Stimulated activated CD8-positive, alpha-beta memory T cell treated with anti-CD3 and anti-CD28 coated beads, Interleukin-15, amount 100 ng/mL, for 24 hours (primary cell): ENCODE data around the gene TEDC1.

Experiments used
- DNase-seq: peaks from one replicate; pipeline ENCODE4 v3.0.0-alpha.2; 2020; ENCODE audit warnings: low read depth

TEDC1 gene

DNA sequence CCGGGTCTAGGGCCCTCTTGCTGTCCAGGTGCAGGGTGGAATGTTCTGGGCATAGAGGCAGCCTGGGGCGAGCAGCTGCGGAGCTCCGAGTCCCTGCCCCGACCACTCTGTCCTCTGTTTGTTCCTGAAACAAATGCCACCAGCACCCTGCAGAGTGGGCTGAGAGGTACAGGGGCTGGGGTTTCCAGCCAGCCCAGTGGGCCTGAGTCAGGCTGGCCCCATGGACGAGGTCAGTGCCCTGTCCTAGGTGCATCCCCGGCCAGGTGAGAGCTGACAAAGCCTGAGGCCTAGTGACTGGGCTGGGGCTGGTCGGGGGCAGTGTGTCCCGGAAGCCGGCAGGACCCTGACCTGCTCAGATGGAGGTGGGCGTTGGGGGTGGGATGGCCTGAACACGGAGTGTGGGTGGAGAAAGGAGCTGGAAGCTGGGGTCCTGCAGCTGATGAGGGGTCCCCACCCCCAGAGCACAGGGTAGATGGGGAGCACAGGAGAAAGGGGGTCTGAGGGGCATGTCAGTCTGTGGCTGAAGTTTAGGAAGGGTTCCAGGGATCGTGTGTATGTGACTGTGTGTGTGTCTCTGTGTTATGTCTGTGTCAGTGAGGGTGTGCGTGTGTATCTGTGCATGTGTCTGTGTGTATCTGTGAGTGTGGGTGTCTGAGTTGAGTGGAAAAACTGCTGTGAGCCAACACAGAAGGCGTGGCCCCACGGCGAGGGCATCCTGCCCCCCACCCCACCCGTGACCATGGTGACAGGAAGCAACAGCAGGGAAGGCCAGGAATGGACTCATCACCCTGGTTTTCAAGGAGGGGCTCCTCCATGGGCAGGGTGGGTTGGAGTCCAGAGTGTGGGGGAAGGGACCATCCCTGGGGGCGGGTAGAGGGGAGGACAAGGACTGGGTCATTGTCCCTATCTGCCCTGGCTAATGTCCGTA lies 6.7 kb upstream of the TEDC1 start:
- no peak for DNase-seq

DNA sequence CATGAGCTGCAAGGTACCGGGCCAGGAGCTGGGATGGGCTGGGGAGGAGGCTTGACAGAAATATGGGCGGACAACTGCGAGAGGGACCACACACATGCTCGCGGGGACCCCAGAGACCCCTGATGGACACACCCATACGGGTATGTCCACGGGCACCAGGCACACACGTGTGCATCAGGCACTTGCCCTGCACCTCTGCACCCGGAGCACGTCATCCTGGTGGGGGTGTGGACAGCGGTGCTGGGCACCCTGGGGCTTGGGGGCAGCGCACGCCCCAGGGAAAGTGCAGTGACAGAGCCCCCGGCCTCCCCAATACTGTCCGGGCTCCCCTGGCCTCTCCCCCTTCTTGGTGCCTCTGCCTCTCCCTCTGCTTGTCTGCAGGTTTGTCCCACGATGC lies 6.1 kb upstream of the TEDC1 start:
- no peak for DNase-seq

DNA sequence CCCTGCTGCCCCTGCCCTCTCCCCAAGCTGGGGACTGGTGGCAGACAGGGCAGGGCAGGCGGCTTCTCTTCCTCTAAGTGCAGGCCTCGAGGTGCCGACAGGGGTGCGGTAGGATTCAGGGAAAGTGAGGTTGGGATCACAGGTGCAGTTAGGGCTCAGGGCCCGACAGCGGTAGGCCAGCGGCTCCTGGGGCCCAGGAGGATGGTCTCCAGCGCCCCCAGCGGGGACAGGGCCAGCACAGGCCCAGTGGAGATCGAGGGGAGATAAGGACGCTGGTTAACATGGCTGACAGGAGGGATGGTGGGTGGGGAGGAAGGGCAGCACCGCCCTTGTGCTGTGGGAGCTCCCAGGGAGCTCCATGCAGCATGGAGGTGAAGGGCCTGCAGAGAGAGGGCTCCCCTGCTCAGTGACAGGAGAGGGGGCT lies 5.3 kb upstream of the TEDC1 start:
- no peak for DNase-seq

DNA sequence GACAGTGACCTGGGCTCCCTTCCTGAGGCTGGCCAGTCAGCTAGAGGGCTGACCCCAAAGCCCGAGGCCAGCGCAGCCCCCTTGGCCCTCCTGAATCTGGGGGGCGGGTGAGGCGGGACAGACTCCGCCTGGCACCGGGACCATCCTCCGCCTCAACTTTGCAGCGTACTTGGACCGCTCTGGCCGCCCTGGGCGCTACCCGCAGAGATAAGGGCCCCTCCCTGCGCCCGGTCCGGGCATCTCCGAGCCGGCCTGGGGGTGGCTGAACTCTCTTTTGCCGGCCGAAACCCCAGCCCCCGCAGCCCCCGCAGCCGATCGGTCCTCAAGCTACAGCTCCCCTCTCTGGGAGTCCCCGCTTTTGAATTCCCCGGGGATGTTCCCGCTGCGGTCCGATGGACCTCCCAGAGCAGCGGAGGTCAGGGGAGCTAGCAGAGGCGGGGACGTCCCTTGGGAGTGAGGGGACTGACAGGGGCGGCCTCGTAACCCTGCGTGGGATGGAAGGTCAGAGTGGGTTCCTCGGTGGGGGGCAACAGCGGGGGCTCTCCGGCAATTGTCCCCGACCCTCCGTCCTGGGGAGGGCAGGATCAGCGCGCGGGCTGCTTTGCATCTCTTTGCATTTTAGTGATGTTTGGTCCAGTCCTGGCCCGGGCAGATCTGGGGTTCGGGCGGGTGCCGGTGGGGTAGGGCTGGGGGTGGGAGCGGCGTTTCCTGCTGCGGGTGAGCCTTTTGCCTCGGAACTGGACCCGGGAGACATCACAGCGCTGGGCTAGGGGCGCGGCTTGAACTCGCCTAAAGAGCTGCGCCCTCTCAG lies 4.7 kb upstream of the TEDC1 start, which contains the start of gene CRIP1:
Gene CRIP1 (plus strand): TSS at position 724 of the 811 bp plus-strand sequence. CDS start 374 bp downstream, outside the sequence.
- DNase-seq, result no peak

DNA sequence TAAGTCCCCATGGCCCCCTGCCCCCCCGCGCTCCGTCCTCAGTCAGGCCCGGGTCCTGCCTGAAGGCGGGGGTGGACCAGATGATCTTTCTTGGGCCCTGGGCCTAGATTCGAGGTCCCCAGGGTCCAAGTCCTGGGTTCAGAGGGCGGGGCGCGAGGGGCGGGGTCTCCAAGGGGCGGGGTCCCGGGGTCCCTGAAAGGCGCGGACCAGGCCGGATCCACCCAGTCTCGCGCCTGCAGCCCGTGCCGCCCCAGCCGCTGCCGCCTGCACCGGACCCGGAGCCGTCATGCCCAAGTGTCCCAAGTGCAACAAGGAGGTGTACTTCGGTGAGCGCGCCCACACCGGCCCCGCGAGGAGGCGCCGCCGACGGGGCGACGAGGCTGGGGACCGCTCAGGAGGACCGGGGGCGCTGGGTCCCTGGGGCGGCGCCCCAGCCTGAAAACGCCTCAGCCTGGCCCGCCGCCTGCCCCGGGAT lies 4.0 kb upstream of the TEDC1 start:
- no peak for DNase-seq

DNA sequence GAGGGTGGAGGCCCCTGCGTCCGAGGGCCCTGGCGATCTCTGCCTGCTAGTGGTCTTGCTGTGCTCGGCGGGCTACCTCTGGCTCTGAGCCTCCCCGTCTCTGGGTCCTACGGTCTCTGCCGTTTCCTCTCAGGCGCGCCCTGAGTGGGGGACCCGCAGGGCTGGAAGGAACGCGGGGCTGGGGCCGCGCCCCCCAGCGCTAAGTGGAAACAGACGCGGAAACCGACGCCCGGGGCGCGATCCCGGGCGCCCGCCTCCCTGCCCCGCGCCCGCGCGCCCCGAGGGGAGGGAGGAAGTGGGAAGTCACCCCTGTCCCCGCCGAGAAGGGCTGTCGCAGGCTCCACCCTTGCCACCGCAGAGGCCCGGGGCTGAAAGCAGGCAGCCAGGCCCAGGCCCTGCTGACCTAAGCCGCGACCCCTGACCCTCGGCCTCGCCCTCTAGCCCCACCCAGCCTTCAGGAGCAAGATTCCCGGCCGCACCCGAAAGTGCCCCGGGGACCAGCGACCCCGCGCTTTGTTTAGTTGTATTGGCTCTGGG lies 3.5 kb upstream of the TEDC1 start:
- DNase-seq, result no peak

DNA sequence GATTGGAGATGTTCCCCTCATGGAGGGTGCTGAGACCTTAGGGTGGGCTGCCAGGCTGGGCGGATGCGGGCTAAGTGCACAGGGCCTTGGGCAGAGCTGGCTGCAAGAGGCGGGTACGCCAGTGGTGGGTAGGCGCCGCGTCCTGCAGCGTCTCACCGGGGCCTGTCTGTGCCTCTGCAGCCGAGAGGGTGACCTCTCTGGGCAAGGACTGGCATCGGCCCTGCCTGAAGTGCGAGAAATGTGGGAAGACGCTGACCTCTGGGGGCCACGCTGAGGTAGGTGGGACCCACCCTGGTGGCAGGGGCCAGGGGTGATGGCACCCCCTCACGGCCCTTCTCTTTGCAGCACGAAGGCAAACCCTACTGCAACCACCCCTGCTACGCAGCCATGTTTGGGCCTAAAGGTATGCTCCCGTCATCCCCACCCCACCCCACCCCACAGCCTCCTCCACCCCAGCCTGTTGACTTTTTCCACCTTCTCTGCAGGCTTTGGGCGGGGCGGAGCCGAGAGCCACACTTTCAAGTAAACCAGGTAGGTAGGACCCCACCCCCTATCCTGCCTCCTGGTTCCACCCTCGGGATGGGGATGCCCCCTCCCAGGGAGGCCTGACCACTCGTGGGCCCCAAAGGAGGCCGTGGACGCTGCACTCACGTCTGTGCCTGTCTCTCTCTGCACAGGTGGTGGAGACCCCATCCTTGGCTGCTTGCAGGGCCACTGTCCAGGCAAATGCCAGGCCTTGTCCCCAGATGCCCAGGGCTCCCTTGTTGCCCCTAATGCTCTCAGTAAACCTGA lies 2.9 kb upstream of the TEDC1 start:
- no peak for DNase-seq

DNA sequence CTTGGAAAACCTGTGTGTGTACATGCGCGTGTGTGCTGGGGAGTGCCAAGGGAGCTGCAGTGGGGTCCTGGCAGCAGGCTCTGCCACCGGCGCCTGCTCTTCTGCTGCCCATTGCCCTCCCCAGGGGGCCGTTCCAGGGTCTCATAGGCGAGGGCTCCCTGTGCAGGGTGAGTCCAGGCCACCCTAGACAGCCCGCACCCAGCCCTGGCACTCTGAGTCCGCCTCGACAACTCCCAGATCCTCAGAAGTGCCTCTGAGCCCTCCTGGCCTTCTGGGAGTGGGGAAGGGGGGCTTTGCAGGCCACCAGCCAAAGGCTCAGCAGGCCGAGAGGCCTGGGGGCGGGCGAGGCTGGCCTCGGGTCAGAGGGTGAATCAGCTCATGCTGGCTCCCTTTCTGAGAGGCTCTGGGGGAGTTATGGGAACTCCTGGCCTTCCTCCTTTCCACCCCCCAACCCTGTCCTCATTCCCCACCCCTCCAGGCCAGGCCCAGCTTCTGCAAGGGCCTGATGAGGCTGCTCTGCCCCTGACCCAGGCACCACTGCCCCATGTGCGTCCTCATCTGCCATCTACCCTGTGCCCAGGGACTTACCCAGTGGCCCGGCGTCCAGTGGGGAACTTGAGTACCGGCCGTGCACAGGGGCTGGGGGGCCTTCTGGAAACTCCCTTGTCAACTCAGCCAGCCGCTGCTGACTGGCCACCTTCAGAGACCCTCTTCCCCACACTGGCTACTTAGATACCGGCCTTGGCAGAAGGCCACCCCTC lies 2.1 kb upstream of the TEDC1 start:
- no peak for DNase-seq

DNA sequence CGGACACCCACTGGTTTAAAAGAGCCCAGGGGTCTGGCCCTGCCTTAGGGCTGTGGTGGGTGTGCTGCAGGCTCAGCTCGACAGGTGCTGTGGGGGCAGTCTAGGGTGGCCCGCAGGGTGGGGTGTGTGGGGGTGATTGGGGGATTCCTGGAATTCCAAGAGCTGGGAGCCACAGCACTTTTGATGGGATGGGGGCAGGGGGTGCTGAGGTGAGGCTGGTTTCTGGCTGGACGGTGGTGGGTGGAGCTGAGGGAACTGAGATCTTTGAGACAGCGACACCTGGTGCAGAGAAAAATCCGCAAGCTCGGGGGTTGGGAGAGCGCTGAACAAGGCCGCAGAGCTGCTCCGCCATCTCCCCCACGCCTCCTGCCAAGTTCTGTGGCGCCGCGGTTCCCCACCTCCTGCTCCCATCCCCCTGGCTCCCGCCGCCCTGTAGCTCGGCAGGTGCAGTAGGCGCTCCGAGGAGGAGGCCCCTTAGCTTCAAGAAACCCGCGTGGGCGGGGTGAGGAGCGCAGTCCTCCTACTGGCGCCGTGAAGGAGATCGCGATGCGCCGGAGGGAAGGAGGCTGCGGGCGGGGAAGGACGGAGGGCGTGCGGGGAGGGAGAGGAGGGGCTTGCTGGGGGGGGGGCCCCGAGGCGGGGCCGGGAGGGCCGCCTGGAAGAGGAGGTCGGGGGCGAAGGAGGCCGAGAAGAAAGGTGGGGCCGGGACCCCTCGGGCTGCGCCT lies 1.3 kb upstream of the TEDC1 start:
- DNase-seq, result peak; percentile 44

DNA sequence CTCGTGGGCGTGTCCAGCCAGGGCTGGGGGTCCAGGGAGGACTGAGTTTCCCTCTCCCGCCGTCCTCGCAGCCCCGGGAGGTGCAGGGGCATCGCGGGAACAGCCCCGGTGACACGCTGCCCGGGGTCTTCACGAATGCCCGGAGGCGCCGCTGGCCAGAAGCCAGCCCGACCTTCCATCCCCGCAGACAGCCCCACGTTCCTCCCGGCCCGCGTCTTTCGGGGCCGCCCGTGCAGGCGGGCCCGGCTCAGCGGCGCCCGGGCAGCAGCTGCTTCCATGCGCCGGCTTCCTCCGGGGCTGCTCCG lies 827 bp upstream of the TEDC1 start:
- DNase-seq, result no peak

DNA sequence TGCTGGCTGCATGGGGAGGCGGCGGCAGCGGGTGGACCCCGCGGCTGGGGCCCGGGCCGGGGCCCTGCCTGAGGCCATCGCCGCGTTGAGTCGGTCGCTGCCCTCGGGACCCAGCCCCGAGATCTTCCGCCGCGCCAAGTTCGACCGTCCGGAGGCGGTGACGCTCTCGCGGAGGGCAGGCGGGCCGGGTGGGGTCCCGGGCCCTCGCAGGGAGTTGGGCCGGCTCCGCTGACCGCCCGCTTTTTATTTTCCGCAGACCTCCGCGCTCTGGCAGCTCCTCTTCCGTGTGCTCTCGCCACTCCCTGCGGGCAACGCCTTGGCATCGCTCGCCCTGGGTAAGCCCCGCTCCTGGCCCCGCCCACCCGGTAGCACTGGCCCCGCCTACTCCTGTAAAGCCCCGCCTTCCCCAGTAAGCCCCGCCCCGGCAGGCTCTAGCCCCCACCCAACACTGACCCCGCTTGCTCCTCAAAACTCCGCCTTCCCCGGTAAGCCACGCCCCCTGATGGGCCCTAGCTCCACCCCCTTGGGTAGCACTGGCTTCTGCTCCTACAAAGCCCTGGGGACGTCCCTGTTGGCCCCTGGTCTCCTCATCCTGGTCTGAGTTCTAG lies 424 bp downstream of the TEDC1 start:
- DNase-seq, result peak; percentile 84

DNA sequence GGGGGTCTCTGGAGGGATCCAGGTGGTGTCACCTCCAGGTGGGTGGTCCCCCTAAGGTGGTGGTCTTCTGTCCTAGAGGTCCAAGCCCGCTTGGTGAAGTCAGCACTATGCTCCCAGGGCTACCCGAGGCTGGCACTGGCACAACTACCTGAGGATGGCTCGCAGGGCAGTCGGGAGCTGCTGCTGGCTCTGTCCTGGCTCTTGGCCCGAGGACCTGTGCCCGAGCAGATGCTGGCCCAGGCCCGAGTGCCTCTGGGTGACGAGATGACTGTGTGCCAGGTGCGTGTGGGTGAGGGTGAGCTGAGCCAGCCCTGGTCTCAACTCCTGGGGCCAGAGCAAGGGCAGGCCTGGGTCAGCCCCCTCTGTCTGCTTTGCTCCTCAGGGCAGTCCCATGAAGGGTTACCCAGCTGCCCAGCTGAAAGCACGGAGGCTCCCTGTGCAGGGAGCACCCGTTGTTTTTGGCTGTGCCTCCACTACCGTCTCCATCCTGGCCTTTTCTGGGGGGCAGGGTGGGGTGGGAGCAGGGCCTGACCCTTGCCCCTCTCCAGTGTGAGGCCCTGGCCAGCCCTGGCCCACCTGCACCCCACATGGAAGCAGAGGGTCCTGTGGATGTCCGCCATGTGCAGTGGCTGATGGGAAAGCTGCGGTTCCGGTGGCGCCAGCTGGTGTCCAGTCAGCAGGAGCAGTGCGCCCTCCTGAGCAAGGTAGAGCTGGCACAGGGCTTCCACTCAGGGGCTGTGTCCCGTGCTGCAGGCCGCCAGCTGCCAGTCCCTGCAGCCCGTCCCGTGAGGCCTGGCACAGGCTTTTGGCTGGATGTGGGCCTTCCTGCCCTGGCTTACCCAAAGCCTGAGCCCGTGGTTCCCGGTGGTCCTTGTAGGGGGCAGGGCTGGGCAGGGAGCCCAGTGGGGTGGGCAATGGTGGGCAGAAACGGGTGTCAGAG lies 1.3 kb downstream of the TEDC1 start:
- no peak for DNase-seq

DNA sequence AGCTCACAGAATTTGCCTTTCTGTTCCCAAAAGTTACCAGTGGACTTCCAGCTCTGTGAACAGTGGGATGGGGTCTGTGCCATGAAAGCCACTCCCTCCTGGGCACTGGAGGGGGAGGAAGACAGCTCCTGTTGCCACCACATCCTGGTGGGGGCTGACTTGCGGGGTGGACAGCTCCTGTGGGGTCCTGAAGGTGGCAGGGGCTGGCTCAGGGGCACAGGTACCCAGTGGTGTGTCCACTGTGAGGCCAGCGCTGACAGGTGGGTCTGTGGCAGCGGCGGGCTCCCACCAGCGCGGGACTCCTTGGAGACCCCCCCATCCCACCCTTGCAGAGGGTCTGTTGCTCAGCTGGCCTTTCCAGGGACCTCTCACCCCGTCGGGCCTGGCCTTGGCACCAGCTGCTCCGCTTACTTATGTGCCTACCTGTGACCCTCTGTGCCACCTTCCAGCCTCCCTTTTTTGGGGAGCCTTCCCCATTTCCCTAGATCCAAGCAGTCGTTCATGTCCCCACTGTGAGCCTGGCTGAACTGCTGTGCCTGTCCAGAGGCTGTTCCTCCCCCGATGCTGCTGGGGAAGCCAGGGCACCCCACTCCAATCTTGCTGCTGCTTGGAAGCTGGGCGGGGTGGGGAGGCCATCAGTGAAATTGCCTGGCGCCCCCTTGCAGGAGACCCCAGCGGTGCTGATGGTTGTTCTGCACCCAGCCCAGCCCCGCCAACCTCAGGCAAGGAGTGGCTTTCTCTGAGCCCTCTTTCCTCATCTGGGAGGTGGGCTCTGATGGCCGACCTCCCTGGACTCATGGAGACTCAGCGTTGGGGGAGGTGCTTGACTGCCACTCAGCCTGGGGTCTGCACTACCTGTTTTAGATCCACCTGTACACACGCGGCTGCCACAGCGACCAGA lies 2.2 kb downstream of the TEDC1 start:
- no peak for DNase-seq

DNA sequence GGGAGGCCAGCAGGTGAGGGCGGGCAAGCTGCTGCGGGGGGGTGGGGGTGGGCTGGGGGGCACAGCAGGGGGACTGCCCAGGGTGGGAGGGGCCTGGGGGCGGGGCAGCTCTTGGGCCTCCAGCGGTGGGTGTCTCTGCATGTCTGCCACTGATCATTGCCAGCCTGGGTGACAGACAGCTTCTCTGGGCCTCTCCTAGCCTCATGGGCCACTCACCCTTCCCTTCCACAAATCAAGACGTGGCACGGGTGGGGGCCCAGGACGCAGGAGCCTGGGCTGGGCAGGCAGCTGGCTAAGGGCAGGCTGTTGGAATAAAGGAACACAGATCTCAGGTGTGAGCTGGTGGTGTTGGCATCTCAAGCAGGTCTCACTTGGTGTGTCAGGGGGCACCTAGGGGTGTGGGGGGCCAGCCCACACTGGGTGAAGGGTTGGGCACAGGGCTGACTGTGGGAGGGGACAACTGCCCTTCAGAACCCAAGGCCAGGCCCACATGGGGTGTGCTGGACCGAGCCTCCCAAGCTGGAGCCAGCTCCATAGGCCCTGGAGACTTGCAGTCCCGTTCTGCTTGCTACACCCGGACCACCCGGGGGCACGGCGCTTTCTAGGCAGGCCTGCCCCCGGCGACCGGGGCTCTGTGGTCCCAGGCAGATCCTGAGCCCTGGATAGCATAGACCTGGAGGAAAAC lies 3.0 kb downstream of the TEDC1 start:
- no peak for DNase-seq

DNA sequence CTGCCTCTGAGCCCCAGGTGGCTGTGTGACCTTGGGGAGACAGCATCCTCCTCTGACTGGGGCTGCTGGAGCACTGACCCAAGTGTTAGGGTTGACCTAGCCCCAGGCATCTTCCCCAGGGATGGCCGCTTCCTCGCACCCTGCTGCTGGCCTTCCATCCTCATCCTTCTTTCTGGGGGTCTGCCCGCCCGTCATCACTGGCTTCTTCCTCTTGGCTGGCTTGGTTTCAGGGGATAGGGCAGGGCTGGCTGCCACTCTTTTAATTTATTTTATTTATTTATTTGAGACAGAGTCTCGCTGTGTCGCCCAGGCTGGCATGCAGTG lies 3.5 kb downstream of the TEDC1 start:
- no peak for DNase-seq

DNA sequence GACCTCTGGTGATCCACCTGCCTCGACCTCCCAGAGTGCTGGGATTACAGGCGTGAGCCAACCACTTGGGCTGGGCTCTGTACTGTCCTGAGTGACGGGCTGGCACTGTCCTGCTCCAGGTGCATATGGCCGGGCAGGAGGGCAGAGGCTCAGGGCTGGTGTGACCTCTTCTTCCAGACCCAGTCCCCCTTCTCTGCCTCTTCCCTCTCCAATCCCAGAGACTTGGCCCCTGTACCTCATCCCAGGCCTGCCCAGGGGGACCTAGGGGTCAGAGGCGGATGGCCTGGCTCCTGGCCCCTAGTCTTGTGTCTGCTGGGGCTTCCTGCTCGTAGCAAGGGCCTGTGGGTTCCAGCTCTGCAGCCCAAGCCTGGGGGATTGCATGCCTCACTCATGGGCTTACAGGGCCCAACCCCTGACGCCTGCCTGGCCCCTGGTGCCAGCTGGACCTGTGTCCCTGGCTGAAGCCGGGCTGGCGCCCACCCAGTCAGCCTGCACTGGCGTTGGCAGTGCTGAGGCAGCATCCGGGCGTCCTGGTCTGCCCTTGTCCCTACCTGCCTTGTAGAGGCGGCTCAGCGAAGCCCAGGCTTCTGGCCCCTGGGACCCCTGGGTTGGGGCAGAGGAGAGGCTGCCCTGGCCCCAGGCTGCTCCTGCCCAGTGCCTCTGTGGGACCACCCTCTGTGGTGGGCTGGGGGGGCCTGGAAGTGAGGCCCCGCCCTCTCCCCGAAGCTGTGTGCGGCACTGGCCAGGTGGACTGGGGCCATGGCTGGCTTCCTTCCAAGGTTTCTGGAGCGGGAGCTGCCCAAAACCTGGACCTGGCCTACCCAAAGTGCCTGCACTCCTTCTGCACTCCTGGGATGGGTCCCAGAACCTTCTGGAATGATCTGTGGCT lies 4.3 kb downstream of the TEDC1 start:
- DNase-seq, result no peak
